WERI-Rb-1 (cell line): Measurements from ENCODE around the gene SMYD3.

Experiments
- DNase-seq: peaks from one replicate; pipeline ENCODE4 v3.0.0-alpha.2; 2020
- H3K27ac ChIP-seq: fragments of 250-450 bp; sonication (Bioruptor Pico); 2 replicates; pipeline ENCODE4 v1.5.1; 2020; ENCODE audit warnings: mild to moderate bottlenecking, moderate library complexity
- H3K27me3 ChIP-seq: fragments of 250-450 bp; sonication (Bioruptor Pico); 2 replicates; pipeline ENCODE4 v1.5.1; 2021; ENCODE audit warnings: mild to moderate bottlenecking, low read depth, moderate library complexity; ENCODE audit not compliant: insufficient read depth, severe bottlenecking
- H3K36me3 ChIP-seq: fragments of 250-450 bp; sonication (Bioruptor Pico); 2 replicates; pipeline ENCODE4 v1.5.1; 2020; ENCODE audit warnings: mild to moderate bottlenecking, moderate library complexity
- H3K4me3 ChIP-seq: 2 replicates; pipeline ENCODE4 v1.5.1; 2011; ENCODE audit warnings: low read depth, mild to moderate bottlenecking, control low read depth, low read length
- H3K9me3 ChIP-seq: fragments of 250-450 bp; sonication (Bioruptor Pico); 2 replicates; pipeline ENCODE4 v1.5.1; 2021; ENCODE audit warnings: mild to moderate bottlenecking, moderate library complexity; ENCODE audit not compliant: severe bottlenecking
- CTCF ChIP-seq: IDR thresholded peaks from 2 replicates; pipeline ENCODE4 v1.5.1; 2011; ENCODE audit warnings: low read depth, mild to moderate bottlenecking, control low read depth, inconsistent platforms, low read length

SMYD3 gene

DNA sequence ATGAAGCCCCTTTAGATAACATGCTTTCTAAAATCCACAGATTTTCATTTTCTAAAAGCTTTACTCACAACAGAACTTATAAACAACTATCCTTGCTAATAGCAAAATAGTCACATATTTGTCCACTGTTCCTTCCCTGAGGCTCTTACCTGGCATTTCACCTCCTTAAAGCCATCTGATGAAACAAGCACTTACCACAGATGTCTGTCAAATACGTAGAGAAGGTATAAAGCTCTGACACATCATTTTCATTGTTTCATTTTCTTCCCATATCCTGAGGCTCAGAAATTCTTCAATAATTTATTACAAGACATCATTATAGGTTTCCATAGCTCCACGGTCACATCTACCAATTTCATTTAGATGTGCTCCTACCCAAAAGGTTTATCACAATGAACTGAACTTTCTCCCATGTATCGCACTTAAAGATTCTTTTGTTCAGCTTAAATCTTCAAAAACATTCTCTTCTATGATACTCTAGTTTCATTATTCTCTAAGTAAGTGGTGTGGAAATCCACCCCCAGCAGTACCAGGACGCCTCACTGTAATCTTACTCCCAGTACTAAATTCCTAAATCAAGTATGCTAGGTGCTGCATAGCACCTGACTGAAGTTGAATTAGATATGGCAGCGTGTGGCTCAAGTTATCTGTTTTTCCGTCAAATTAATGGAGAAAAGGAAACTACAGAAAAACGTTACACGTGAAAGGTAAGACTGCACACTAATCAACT, 569.6 kb downstream of the SMYD3 start:
- no peak for TF ChIP-seq CTCF
- Histone ChIP-seq H3K4me3 (no peak overlapping the region), H3K27me3 (no peaks in the 10 kb centered on the region), H3K27ac (no peak overlapping the region), H3K36me3 (no peaks in the 10 kb centered on the region), H3K9me3 (no peaks in the 10 kb centered on the region)
- no peak for DNase-seq

- no peak for DNase-seq
- Histone ChIP-seq H3K4me3 (no peak overlapping the region), H3K36me3 (no peaks in the 10 kb centered on the region), H3K27ac (no peak overlapping the region), H3K9me3 (no peaks in the 10 kb centered on the region), H3K27me3 (no peaks in the 10 kb centered on the region)
- TF ChIP-seq CTCF: no peak
Measured at GRCh38 chr1:245934409-245934808, 572.7 kb downstream of the SMYD3 start.

DNA sequence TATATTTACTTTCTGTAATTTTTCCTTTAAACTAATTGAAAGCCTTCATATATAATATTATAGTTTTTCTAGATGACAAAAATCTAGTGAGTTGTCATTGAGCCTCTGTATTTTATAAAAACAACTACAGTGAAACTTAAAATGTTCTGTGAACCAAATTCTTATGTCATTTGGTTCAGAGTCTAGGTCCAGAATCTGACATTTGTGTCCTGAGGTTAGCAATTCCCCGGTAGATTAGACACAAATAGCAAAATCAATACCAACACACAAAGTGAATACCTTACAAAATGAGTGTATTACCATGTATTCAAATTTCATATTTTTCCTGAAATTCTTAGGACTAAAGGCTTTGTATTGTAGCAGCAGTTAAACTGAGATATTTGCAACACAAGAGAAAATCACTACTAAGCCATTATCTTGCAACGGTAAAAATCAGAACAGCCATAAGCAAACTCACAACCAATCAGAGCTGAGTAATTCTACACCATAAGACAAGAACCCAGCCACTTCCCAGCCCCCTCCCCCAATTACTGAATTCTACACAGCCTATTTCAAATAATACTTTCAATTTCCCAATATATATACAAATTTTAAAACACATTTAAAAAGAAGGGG, 573.5 kb downstream of the SMYD3 start:
- no peak for TF ChIP-seq CTCF
- DNase-seq: no peak
- Histone ChIP-seq H3K9me3 (no peaks in the 10 kb centered on the region), H3K4me3 (no peak overlapping the region), H3K36me3 (no peaks in the 10 kb centered on the region), H3K27ac (no peak overlapping the region), H3K27me3 (no peaks in the 10 kb centered on the region)

GRCh38 chr1:245932302-245932972, 574.6 kb downstream of the SMYD3 start:
- TF ChIP-seq CTCF: no peak
- no peak overlapping the region for H3K4me3 ChIP-seq
- no peak for DNase-seq
- H3K36me3 ChIP-seq: no peaks in the 10 kb centered on the region
- H3K9me3 ChIP-seq: no peaks in the 10 kb centered on the region
- H3K27ac ChIP-seq: no peak overlapping the region
- H3K27me3 ChIP-seq: no peaks in the 10 kb centered on the region

DNA sequence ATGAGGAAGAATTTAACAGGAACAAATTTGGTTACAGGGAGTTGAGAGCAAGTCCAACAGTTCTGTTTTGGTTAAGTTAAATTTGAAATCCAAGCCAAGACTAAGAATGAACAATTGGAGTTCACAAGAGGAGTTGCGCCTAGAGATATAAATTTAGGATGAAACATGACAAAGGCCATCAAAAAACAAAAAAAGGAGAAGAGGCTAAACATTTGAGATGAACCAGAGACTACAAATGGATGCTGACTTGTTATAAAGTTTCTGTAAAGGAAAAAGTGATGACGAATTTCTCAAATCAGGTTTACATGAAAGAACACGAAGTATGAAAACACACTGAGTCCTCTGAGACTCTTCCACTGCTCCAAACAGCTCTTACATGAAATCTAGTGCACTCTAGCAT, 575.6 kb downstream of the SMYD3 start:
- Histone ChIP-seq H3K4me3 (no peak overlapping the region), H3K27me3 (no peaks in the 10 kb centered on the region), H3K36me3 (no peaks in the 10 kb centered on the region), H3K27ac (no peak overlapping the region), H3K9me3 (no peaks in the 10 kb centered on the region)
- DNase-seq: no peak
- no peak for TF ChIP-seq CTCF
